GM20000 (cell line): ENCODE results near the gene STK32C.
"Not testable (repeated sequence)": the region's sequence is repeated elsewhere in the genome, so short reads cannot be mapped to it uniquely, and the experiment has no call there.

Experiments used
- DNase-seq: peaks from one replicate; pipeline ENCODE4 v3.0.0; 2012; ENCODE audit warnings: low spot score
- CTCF ChIP-seq: IDR thresholded peaks from 2 replicates; pipeline ENCODE4 v1.5.1; 2012; ENCODE audit warnings: mild to moderate bottlenecking, control low read depth; ENCODE audit errors: extremely low read depth, missing control alignments

Gene STK32C

GRCh38 chr10:132338876-132339275, 31.1 kb upstream of the STK32C start:
- no peak for TF ChIP-seq CTCF
- DNase-seq: no peak

GRCh38 chr10:132337854-132338253, 30.1 kb upstream of the STK32C start:
- DNase-seq: not testable (repeated sequence)

GRCh38 chr10:132336919-132337407, 29.2 kb upstream of the STK32C start:
- no peak for DNase-seq
- TF ChIP-seq CTCF: no peak

GRCh38 chr10:132336064-132336746, 28.5 kb upstream of the STK32C start:
- DNase-seq: no peak
- no peak for TF ChIP-seq CTCF

GRCh38 chr10:132335189-132336063, 27.7 kb upstream of the STK32C start:
- peak; percentile 87 for DNase-seq
- TF ChIP-seq CTCF: no peak

GRCh38 chr10:132334631-132335188, 27.0 kb upstream of the STK32C start:
- no peak for TF ChIP-seq CTCF
- no peak for DNase-seq

GRCh38 chr10:132333386-132333785, 25.6 kb upstream of the STK32C start:
- no peak for DNase-seq
- no peak for TF ChIP-seq CTCF
